GM21360 (cell line): ENCODE results near the gene PPP1R3E.
"Not testable (repeated sequence)": the region's sequence is repeated elsewhere in the genome, so short reads cannot be mapped to it uniquely, and the experiment has no call there.

Source experiments
- ATAC-seq: cut with Tn5 transposase; IDR thresholded peaks from one replicate; pipeline ENCODE4 v1.9.1; 2021; ENCODE audit warnings: mild to moderate bottlenecking, moderate library complexity; ENCODE audit not compliant: unreplicated experiment

PPP1R3E gene, protein sequence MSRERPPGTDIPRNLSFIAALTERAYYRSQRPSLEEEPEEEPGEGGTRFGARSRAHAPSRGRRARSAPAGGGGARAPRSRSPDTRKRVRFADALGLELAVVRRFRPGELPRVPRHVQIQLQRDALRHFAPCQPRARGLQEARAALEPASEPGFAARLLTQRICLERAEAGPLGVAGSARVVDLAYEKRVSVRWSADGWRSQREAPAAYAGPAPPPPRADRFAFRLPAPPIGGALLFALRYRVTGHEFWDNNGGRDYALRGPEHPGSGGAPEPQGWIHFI

DNA sequence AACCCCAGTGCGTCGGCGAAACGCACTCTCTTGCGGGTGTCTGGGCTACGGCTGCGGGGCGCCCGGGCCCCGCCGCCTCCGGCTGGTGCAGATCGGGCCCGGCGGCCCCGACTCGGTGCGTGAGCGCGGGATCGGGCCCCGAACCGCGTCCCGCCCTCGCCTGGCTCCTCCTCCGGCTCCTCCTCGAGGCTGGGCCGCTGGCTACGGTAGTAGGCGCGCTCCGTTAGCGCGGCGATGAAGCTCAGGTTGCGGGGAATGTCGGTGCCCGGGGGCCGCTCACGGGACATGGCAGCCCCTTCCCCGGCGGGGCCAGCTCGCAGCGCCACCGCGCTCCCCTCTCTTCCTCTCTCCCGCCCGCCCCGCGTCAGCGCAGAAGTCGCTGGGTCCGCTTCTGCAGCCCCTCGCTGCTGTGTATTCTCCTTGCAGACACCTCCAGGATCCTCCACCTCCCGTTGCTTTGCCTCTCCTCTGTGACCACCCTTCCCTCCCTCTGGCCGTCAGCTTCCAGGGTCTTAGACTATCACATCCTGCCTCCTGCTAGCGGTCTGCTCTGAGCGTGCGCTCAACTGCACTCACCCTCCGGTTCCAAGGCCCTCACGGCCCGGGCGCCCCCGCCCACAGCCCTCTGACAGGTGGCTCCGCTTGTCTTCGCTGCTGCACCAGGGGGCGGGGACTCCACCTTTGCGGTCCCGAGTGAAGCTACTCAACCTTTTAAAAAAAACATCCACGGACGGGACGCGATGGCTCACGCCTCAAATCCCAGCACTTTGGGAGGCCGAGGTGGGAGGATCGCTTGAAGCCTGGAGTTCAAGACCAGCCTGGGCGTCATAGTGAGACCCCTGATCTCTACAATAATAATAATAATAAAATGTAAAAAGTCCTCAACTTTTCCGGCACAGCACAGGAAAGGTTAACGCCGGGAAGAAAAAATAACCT, at the start of gene PPP1R3E:
Gene PPP1R3E (minus strand): TSS at position 570 of the 936 bp plus-strand sequence. CDS start 283 bp downstream, at position 287.
- peak; percentile 31 for ATAC-seq

DNA sequence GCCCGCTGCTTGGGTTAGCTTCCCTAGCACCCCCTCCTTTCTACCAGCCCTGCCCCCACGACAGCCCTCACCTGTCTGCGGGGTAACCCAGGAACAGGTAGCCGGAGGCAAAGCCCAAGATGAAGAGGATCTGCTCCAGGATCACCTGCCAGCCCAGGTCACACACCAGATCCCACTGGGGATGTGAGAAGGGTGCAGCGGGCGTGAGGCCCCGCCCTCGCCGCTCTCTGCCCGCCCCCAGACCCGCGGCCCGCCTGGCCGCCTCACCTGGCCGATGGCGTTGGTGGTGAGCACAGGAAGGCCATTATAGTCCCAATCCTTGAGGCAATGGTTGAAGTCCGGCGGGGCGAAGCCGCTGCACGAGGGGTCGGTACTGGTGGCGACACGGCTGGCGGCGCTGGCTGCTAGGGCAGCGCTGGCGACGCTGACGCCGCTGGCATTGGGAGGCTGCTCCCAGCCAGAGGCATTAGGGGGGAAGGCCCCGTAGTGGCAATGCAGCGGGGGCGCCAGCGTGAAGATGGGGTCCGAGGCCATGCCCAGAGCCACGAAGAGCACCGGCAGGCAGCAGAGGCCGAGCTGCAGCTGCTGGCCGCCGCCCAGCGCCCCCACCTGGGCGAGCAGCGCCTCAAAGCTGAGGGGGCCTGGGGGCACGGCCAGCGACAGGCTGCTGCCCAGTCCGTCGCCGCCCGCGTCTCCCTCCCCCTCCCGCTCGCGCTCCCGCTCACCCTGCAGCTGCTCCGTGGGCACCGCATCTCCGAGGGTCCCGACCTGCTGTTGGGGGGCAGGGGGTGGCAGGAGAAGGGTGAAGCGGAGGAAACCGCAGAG, 49.2 kb upstream of the PPP1R3E start:
- no peak for ATAC-seq

DNA sequence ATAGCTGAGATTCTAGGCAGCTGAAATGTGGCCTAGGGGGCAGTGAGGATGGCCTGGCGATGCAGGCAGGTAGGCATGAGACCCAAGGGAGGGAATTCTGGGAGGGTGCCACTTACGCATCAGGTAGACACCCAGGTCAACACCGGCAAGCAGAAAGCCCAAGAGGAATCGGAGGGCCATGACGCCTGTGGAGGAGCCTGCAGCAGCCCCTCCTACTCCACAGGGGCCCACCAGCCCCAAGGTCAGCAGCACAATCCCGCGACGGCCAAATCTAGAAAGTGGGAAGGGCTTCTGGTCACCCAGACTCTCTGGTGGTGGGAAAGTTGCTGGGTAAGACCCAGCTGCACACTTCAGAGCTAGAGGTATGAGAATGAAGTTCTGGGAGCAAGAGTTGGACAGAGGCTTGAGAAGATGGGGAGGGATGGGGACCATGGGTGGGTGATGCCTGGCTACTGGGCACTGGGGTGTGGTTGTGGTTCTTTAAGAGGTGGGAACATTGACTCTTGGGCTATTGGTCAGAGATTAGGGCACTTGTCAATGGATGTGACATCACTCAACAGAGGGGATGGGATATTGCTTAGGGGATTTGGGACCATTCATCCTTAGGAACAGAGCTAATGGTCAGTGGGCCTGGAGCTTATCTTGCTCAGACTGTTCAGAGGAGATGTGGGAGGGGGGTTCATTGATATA, 46.6 kb upstream of the PPP1R3E start:
- no peak for ATAC-seq

DNA sequence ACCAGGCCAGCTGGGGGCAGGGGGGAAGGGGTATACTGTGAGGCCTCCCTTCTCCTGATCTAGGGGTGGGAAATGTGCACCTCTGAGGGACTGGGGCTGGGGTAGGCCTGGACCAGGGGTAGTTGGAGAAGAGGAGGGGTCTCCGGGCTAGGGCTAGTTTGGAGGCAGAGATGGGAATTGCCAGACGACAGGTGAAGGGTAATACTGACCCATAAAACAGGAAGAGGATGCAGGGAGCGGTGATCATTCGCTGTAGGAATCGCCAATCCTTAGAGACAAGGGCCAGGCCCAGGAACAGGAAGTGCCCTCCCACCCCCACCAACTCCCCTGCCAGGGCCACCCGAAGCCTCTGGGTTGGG, 45.6 kb upstream of the PPP1R3E start:
- no peak for ATAC-seq

DNA sequence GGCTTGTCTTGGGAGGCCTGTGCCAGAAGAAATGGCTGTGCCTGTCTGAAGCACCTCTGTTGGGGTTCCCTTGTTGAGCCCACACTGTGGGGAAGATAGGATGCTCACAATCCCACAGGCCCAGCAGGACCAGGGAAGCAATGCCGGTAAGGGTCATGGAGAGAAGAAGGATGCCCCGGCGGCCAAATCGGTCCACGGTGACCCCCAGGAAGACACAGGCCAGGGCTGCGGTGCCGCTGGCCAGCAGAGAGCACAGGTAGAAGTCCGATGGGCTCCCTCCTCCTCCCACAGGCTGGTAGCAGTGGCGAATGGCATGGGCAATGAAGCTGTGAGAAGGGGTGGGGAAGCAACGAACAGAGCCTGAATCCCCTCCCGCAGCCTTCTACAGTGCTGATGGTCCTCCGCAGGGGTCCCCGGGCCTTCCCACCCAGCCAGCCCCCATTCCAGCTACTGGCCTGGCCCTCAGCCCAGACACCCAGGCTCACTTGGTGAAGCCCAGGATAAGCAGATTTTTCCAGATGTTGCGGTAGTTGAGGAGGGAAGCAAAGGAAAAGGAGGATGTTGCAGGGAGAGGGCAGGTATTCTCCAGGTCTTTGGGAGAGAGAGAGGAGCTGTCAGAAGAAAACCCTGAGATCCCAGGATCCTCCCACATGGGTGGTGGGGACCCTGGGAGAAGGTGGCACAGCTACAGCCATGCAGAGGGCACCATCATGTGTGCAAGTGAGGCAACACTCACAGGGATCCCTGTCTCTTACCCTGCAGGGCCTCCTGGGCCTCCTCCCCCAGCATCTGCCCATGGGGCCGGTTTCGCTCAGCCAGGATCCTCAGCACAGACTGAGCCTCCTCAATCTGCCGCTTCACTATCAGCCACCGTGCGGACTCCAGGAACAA, 45.0 kb upstream of the PPP1R3E start:
- ATAC-seq: no peak

DNA sequence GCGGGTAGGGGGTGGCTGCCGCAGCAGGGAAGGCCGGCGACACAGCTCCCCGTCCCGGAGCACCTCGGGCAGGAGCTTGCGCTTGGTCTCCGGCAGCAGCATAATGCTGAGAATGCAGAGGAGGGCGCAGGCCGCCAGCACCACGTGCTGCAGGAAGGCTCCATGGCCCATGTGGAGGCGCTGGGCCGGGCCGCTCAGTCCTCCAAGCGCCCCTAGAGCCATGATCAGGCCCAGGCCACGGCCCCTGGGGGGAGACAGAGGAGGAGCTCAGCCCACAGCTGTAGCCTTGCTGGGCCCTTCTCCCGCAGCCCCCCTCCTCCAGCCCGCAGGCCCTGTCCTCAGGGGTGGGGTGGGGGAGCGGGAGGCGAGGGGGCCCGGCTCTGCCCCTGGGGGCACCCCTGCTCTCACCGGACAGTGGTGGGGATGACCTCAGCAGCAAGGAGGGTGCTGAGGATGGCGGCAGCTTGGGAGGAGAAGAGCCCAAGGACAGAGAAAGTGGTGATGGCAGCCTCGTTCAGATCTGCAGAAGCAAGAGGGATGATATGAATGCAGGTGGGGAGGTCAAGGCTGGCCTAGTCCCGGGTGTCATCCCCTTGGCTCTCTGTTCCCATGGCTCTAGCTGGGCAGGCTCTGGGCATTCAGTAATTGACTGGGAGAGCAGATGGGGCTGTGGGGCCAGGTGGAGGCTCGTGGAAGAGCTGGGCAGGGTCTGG, 44.2 kb upstream of the PPP1R3E start:
- no peak for ATAC-seq

DNA sequence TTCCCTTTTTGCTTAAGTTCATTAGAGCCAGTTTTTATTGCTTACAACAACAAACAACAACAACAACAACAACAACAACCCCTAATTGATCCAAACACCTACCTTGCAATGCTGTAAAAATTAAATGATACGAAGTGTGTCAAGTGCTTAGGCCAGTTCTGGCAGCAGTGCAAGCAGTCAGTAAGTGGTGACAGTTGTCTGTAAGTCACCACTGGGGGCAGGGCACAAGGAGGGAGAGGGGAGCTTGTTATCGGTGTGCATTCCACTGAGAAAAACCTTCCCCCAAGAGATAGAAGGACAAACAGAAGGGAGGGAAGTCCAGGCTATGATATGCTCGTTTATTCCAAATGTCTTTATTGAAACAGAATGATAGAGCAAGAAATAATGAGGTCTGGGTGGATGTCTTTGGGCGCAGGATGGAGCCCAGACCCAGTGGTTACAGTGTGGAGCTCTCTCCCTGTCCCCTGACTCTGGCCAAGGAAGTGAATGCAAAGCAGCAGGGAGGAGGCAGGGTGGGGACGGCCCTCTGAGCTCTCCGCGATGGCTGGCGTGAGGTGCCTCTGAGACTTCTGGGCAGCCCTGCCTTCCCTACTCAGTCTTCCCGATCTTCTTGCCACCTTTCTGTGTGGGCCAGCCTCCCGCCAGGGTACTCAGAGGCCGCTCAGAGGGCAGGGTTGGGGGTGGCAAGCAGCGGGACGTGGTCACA, 43.5 kb upstream of the PPP1R3E start:
- ATAC-seq: no peak

DNA sequence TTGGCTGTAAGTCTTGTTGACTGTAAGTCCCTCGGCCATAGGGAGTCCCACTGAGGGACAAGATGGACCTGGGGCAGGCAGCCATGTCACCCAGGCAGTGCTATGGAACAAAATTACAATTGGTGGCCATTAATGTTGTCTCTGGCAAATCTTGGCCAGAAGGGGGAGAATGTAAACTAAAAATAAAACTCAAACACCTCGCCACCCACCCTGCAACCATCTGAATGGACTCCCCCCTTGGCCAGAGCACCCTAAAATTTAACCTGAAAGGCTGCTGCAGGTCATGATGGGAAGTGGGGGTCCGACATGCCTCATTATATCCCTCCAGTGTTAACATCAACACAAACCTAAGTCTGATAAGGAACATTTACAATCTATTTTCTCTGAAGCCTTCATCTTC, 41.8 kb upstream of the PPP1R3E start:
- ATAC-seq: no peak

DNA sequence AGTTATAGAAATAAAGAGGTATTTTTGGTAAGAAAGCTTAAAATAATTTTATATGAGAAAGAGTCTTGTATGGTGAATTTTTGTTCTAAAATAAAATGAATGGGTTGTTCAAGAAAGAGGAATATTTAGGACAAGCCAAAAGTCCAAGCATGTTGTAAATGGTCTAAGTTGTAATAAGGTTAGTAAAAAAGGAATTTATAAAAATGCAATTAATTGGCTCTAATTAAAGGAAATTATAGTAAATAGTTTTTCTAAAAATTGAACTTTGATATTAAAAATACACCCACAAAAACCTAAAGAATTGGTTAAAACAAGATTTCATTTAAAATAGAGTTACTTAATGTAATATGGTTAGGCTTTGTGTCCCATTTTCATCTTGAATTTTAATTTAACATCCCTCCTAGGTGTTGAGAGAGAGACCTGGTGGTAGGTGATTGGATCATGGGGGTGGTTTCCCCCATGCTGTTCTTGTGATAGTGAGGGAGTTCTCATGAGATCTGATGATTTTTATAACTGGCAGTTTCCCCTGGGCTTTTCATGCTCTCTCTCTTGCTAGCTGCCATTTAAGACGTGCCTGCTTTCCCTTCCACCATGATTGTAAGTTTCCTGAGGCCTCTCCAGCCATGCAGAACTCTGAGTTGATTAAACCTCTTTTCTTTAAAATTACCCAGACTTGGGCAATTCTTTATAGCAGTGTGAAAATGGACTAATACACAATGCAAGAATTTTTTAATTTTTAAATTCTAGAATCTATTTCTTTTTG, 37.0 kb upstream of the PPP1R3E start:
- ATAC-seq: no peak

DNA sequence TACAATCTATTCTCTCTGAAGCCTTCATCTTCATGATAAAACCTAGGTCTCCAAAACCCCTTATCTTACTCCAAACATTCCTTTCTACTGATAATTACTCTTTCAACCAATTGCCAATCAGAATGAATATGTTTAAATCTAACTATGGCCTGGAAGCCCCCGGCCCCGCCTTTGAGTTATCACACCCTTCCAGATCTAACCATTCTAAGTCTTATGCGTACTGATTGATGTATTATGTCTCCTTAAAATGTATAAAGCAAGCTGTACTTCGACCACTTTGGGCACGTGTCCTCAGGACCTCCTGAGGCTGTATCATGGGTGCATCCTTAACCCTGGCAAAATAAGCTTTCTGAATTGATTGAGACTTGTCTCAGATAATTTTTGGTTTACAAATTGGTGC, 33.0 kb upstream of the PPP1R3E start:
- ATAC-seq: no peak

DNA sequence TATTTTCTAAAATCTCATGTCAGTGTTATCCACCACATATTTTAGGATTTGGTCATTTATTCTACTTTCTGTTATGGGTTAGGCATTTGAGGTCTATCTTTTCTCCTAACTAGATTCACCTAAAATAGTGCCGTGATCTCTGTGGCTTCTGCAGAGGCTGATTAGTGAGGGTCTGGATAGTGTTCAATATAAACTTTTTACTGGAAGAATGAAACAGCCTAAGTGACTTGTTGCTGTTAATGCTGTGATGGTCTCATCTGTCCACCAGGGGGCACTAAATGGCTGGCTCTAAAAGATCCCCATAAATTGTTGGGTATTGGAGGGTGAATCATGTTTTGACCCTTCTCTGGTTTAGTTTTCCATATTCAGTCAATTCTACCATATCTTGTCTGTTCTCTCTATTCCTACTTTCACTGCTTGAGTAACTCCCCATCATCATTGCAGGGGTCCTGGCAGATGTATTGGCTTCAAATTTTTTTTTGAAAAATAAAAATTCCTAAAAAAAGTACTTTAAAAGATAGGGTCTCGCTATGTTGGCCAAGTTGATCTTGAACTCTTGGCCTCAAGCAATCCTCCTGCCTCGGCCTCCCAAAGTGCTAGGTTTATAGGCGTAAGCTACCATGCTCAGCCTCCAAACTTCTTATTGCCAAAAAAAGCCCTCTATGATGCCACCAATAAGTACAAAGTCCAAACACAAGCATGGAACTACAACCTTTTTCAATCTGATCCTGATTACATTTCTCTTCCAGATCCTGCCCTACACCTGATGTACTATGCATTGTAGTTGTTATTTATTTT, 25.5 kb upstream of the PPP1R3E start:
- ATAC-seq: no peak

DNA sequence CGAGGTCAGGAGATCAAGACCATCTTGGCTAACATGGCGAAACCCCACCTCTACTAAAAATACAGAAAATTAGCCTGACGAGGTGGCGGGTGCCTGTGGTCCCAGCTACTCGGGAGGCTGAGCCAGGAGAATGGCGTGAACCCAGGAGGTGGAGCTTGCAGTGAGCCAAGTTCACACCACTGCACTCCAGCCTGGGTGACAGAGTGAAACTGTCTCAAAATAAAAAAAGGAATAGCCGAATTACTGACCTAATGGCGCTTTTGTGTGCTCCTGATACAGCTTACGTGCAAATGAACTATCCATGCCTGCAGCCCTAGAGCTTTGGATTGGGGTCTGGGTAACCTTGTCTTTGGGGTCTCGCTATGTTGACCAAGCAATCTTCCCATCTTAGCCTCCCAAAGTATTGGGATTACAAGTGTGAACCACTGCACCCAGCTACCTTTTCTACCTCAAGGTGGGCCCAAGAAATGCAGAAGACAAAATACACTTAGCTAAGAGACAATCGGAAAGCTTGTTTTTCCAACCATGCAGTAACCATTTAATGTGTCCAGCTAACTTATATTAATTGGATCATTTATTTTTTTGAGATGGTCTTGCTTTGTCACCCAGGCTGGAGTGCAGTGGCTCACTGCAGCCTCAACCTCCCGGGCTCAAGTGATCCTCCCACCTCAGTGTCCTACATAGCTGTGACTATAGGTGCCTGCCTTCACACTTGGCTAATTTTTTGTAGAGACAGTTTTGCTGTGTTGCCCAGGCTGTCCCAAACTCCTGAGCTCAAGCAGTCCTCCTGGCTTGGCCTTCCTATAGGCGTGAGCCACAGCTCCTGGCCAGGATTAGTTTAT, 24.1 kb upstream of the PPP1R3E start:
- ATAC-seq: no peak

DNA sequence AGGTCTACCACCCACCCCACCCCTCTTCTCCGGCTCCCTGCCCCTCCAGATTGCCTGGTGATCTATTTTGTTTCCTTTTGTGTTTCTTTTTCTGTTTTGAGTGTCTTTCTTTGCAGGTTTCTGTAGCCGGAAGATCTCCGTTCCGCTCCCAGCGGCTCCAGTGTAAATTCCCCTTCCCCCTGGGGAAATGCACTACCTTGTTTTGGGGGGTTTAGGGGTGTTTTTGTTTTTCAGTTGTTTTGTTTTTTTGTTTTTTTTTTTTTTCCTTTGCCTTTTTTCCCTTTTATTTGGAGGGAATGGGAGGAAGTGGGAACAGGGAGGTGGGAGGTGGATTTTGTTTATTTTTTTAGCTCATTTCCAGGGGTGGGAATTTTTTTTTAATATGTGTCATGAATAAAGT, 23.1 kb upstream of the PPP1R3E start:
- ATAC-seq: not testable (repeated sequence)

DNA sequence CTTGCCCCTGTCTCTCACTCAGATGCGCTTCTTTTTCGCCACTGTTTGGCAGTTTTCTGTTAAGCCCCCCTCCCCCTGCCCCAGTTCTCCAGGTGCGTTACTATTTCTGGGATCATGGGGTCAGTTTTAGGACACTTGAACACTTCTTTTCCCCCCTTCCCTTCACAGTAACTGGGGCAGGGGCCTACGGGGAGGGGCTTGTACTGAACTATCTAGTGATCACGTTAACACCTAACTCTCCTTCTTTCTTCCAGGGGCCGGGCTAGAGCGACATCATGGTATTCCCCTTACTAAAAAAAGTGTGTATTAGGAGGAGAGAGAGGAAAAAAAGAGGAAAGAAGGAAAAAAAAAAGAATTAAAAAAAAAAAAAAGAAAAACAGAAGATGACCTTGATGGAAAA, 22.3 kb upstream of the PPP1R3E start:
- no peak for ATAC-seq

DNA sequence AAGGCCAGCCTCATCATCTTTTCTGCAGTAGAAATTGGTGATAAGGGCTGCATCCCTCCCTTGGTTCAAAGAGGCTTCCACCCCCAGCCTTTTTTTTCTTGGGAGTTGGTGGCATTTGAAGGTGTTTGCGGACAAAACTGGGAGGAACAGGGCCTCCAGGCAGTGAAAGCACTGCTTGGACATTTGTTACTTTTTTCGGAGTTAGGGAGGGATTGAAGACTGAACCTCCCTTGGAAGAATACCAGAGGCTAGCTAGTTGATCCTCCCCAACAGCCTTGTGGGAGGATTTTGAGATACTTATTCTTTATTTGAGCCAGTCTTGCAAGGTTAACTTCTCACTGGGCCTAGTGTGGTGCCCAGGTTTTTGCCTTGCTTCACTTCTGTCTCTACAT, 21.8 kb upstream of the PPP1R3E start:
- ATAC-seq: no peak

DNA sequence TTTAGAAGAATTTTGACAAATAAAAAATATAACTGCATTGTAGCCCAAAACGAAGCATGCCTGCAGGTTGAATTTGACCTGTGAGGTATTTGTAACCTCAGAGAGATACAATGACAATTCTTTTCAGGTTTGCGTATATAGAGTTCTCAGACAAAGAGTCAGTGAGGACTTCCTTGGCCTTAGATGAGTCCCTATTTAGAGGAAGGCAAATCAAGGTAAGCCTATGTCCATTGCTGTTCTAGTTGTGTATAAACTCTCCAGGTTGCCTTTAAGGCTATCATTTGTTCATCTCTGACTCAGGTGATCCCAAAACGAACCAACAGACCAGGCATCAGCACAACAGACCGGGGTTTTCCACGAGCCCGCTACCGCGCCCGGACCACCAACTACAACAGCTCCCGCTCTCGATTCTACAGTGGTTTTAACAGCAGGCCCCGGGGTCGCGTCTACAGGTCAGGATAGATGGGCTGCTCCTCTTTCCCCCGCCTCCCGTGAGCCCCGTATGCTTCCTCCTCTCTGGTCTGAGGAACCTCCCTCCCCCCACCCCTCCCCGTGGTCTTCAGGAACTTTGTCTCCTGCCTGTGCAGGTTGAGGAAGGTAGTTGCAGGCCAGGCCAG, 21.3 kb upstream of the PPP1R3E start:
- ATAC-seq: no peak
